Neural cell (in vitro differentiated cells): ENCODE data around the gene PTPRN2.

Experiments
- EP300 ChIP-seq: fragments of 450-650 bp; conservative IDR thresholded peaks from 2 replicates; pipeline ENCODE4 v1.6.1; 2014; ENCODE audit warnings: antibody characterized with exemption, mild to moderate bottlenecking, moderate library complexity; ENCODE audit not compliant: poor library complexity, severe bottlenecking
- EZH2 ChIP-seq: fragments of 200-600, 300-800 bp; shearing (Covaris generic), sonication (generic); IDR thresholded peaks from 2 replicates; pipeline ENCODE4 v1.6.1; 2014; ENCODE audit warnings: antibody characterized with exemption, low read length, borderline replicate concordance, mild to moderate bottlenecking; ENCODE audit not compliant: insufficient read depth, poor library complexity, severe bottlenecking
- REST ChIP-seq: IDR thresholded peaks from 2 replicates; pipeline ENCODE4 v1.6.1; 2012; ENCODE audit warnings: borderline replicate concordance
- SMC3 ChIP-seq: fragments of 450-650 bp; conservative IDR thresholded peaks from 2 replicates; pipeline ENCODE4 v1.6.1; 2014; ENCODE audit warnings: antibody characterized with exemption, mild to moderate bottlenecking, moderate library complexity; ENCODE audit not compliant: poor library complexity
- TF ChIP-seq, protein P1 (sequence below): fragments of 450-650 bp; IDR thresholded peaks from 2 replicates; pipeline ENCODE4 v1.5.1; 2014; ENCODE audit warnings: antibody characterized with exemption, mild to moderate bottlenecking, moderate library complexity; ENCODE audit not compliant: poor library complexity, severe bottlenecking

GRCh38 chr7:158103378-158103777, 484.2 kb downstream of the PTPRN2 start:
- TF ChIP-seq, protein P1, sequence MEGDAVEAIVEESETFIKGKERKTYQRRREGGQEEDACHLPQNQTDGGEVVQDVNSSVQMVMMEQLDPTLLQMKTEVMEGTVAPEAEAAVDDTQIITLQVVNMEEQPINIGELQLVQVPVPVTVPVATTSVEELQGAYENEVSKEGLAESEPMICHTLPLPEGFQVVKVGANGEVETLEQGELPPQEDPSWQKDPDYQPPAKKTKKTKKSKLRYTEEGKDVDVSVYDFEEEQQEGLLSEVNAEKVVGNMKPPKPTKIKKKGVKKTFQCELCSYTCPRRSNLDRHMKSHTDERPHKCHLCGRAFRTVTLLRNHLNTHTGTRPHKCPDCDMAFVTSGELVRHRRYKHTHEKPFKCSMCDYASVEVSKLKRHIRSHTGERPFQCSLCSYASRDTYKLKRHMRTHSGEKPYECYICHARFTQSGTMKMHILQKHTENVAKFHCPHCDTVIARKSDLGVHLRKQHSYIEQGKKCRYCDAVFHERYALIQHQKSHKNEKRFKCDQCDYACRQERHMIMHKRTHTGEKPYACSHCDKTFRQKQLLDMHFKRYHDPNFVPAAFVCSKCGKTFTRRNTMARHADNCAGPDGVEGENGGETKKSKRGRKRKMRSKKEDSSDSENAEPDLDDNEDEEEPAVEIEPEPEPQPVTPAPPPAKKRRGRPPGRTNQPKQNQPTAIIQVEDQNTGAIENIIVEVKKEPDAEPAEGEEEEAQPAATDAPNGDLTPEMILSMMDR: no peak
- no peak for TF ChIP-seq REST
- TF ChIP-seq SMC3: no peak
- TF ChIP-seq EP300: no peak
- TF ChIP-seq EZH2: no peak
